Uterus (tissue), 4 donors: ENCODE data around the gene MSH4. TPM values are rescaled to one million over a fixed set of nuclear protein-coding genes. Genes with fewer than 3 reads are reported as not detected.
"Not testable (repeated sequence)": the region's sequence is repeated elsewhere in the genome, so short reads cannot be mapped to it uniquely, and the experiment has no call there.

Source experiments
- DNase-seq, 2 donors: peaks; one replicate each; pipeline ENCODE4 v3.0.0-alpha.2; 2019 to 2020
- H3K27ac ChIP-seq, 2 donors: fragments of 200-600 bp; sonication (generic); 1 replicate in 1 of 2; 2 replicates in 1 of 2; pipeline ENCODE4 v1.5.1; 2016 to 2018
- H3K27me3 ChIP-seq, 2 donors: fragments of 200-600 bp; sonication (generic); one replicate each; pipeline ENCODE4 v1.5.1; 2018 to 2019; ENCODE audit warnings: control low read depth in 1 of 2
- H3K36me3 ChIP-seq, 2 donors: fragments of 200-600 bp; sonication (generic); one replicate each; pipeline ENCODE4 v1.5.1; 2019; ENCODE audit warnings: control low read depth in 1 of 2
- H3K4me1 ChIP-seq, 2 donors: fragments of 200-600 bp; sonication (generic); one replicate each; pipeline ENCODE4 v1.5.1; 2018 to 2019; ENCODE audit warnings: control low read depth in 1 of 2
- H3K4me3 ChIP-seq, 2 donors: fragments of 200-600 bp; sonication (generic); 1 replicate in 1 of 2; 2 replicates in 1 of 2; pipeline ENCODE4 v1.5.1; 2018 to 2019; ENCODE audit warnings: mild to moderate bottlenecking in 1 of 2
- H3K9me3 ChIP-seq, 2 donors: fragments of 200-600 bp; sonication (generic); one replicate each; pipeline ENCODE4 v1.5.1; 2019; ENCODE audit warnings: control low read depth in 1 of 2
- CTCF ChIP-seq, 4 experiments: fragments of 200-600 bp in 2 of 4; fragments of 450-650 bp in 2 of 4; sonication (generic) in 2 of 4; IDR thresholded peaks; one replicate each; pipeline ENCODE4 v1.5.1; 2016 to 2019; ENCODE audit warnings: antibody characterized with exemption in 4 of 4, mild to moderate bottlenecking in 2 of 4, moderate library complexity in 1 of 4
- POLR2A ChIP-seq, 2 donors: fragments of 450-650 bp; IDR thresholded peaks; one replicate each; pipeline ENCODE4 v1.6.1; 2016; ENCODE audit warnings: antibody characterized with exemption in 2 of 2, mild to moderate bottlenecking in 1 of 2, moderate library complexity in 1 of 2
- intact Hi-C: fragments of 100-400 bp; cut with DNase I; formaldehyde crosslinking; loops from one replicate; pipeline ENCODE4 v1.15.1; 2023; ENCODE audit warnings: low total_unique reads
- total RNA-seq, 4 donors: library from RNA; depleted of rRNA in 3 of 4; stranded (reverse); fragments of >200 nt in 3 of 4; gene quantifications; one replicate each; pipeline versions ENCODE4 v1.1.0 to v1.2.4, GENCODE V29; 2014 to 2023
- donor health status: DM: yes; HTN: yes; CAD: no.

Gene MSH4
- total RNA-seq, 4 donors from 2014 or later: 0.26 to 1.2 (median 0.39) TPM

GRCh38 chr1:75770761-75771160 is 25.9 kb upstream of the MSH4 start:
- no peaks in the 10 kb centered on the region for H3K36me3 ChIP-seq
- intact Hi-C loops: no loop called here
- TF ChIP-seq CTCF (IDR thresholded peaks at IDR 0.05) (no peak), POLR2A (IDR thresholded peaks at IDR 0.05) (no peak)
- no peak overlapping the region for H3K4me3 ChIP-seq
- no peak overlapping the region for H3K27ac ChIP-seq
- no peaks in the 10 kb centered on the region for H3K27me3 ChIP-seq
- no peaks in the 10 kb centered on the region for H3K9me3 ChIP-seq
- no peaks in the 10 kb centered on the region for H3K4me1 ChIP-seq
- no peak for DNase-seq

- no peaks in the 10 kb centered on the region for H3K36me3 ChIP-seq
- H3K4me1 ChIP-seq: no peaks in the 10 kb centered on the region
- no peaks in the 10 kb centered on the region for H3K9me3 ChIP-seq
- no peak overlapping the region for H3K4me3 ChIP-seq
- no peak overlapping the region for H3K27ac ChIP-seq
- H3K27me3 ChIP-seq: no peaks in the 10 kb centered on the region
- intact Hi-C loops: no loop called here
- DNase-seq: no peak
- TF ChIP-seq POLR2A (IDR thresholded peaks at IDR 0.05): no peak
- TF ChIP-seq CTCF (IDR thresholded peaks at IDR 0.05): no peak
Observed at GRCh38 chr1:75771978-75772377, 24.7 kb upstream of the MSH4 start.

GRCh38 chr1:75777812-75778211 is 18.9 kb upstream of the MSH4 start:
- H3K4me3 ChIP-seq, intact Hi-C loops, H3K4me1 ChIP-seq, H3K36me3 ChIP-seq, DNase-seq, H3K27me3 ChIP-seq, H3K9me3 ChIP-seq, H3K27ac ChIP-seq: not testable (repeated sequence)

- intact Hi-C loops, H3K36me3 ChIP-seq, H3K9me3 ChIP-seq, H3K4me3 ChIP-seq, H3K27ac ChIP-seq, H3K27me3 ChIP-seq, DNase-seq, H3K4me1 ChIP-seq: not testable (repeated sequence)
Observed at GRCh38 chr1:75778694-75779093, 18.0 kb upstream of the MSH4 start.

GRCh38 chr1:75780183-75780582 is 16.5 kb upstream of the MSH4 start:
- DNase-seq, H3K4me1 ChIP-seq, H3K9me3 ChIP-seq, H3K4me3 ChIP-seq, H3K27me3 ChIP-seq, H3K27ac ChIP-seq, H3K36me3 ChIP-seq, intact Hi-C loops: not testable (repeated sequence)

DNA sequence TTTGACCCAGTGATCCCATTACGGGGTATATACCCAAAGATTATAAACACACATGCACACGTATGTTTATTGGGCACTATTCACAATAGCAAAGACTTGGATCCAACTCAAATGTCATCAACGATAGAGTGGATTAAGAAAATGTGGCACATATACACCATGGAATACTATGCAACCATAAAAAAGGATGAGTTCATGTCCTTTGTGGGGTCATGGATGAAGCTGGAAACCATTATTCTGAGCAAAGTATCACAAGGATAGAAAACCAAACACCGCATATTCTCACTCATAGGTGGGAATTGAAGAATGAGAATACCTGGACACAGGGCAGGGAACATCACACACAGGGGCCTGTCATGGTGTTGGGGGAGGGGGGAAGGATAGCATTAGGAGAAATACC is 12.8 kb upstream of the MSH4 start:
- H3K4me3 ChIP-seq, H3K4me1 ChIP-seq, H3K36me3 ChIP-seq, H3K27me3 ChIP-seq, H3K9me3 ChIP-seq, intact Hi-C loops, DNase-seq, H3K27ac ChIP-seq: not testable (repeated sequence)

DNA sequence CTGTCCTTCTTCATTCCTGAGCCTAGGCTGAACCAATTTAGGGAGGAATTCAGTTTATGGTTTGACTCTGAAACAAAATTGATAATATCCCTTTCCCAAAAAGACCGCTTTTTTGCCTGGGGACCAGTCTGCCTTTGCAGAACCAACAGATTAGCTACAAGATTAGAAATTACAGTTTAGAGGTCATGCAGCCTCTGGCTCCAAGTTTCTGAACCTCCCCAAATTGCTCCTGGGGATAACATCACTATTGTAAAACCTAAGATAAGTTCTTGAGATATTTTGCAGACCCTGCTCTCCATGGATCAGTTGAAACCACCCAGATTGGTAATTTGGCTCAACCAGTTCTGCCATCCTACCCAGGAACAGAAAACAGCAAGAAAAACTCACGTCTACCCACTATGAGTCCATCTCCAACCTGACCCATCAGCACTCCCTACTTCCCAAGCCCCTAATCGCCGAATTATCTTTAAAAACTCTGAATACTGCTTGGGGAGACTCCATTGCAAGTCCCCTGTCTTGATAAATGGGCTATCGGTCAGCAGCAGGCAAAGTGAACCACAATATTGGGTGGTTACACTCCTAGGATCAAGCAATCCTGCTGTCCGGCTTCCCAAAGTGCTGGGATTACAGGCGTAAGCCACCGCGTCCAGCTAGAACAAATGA is 11.2 kb upstream of the MSH4 start:
- no peak for DNase-seq
- Histone ChIP-seq H3K27ac (peak overlapping the region; percentile 87 to 88), H3K9me3 (no peaks in the 10 kb centered on the region), H3K4me3 (peak overlapping the region; percentile 53 to 69), H3K36me3 (no peaks in the 10 kb centered on the region), H3K4me1 (peaks cover 0 to 9% of the 10 kb centered on the region in 2 donors), H3K27me3 (no peaks in the 10 kb centered on the region)
- intact Hi-C loops: no loop called here
- TF ChIP-seq CTCF (IDR thresholded peaks at IDR 0.05) (no peak), POLR2A (IDR thresholded peaks at IDR 0.05) (no peak)
